ENCODE results near the gene RCAN2.

Gene RCAN2

DNA sequence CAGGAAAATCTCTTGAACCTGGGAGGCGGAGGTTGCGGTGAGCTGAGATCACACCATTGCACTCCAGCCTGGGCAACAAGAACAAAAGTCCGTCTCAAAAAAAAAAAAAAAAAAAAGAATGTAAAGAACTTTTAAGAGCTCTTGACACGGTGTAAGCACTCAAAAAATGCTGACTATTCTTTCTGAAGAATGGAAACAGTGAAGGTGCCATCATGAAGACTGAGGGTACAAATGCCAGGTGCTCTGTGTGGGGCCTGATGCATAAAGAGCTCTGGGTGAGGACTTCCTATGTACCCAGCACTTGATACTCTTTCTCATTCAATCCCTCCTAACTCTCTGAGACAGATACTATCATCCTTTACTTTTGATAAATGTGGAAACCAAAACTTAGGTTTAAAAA, 275.5 kb downstream of the RCAN2 start:
- no peaks in the 10 kb centered on the region for H3K79me2 ChIP-seq
- no peaks in the 10 kb centered on the region for H3K27me3 ChIP-seq (ENCODE audit: control insufficient read depth, insufficient read depth, low read length)
- no peaks in the 10 kb centered on the region for H3K36me3 ChIP-seq (ENCODE audit: control insufficient read depth, insufficient read depth, low read length)
- no peak overlapping the region for H3K27ac ChIP-seq
- no peak overlapping the region for H3K9ac ChIP-seq
- TF ChIP-seq, protein P1, sequence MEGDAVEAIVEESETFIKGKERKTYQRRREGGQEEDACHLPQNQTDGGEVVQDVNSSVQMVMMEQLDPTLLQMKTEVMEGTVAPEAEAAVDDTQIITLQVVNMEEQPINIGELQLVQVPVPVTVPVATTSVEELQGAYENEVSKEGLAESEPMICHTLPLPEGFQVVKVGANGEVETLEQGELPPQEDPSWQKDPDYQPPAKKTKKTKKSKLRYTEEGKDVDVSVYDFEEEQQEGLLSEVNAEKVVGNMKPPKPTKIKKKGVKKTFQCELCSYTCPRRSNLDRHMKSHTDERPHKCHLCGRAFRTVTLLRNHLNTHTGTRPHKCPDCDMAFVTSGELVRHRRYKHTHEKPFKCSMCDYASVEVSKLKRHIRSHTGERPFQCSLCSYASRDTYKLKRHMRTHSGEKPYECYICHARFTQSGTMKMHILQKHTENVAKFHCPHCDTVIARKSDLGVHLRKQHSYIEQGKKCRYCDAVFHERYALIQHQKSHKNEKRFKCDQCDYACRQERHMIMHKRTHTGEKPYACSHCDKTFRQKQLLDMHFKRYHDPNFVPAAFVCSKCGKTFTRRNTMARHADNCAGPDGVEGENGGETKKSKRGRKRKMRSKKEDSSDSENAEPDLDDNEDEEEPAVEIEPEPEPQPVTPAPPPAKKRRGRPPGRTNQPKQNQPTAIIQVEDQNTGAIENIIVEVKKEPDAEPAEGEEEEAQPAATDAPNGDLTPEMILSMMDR (IDR thresholded peaks at IDR 0.05), result no peak
- H3K4me2 ChIP-seq (ENCODE audit: low read length), result no peak overlapping the region
- H2AFZ ChIP-seq, result no peak overlapping the region
- H3K4me3 ChIP-seq (ENCODE audit: low read depth, low read length), result no peak overlapping the region
- H3K9me3 ChIP-seq (ENCODE audit: control insufficient read depth, low read length), result no peaks in the 10 kb centered on the region
- H3K4me1 ChIP-seq, result no peaks in the 10 kb centered on the region

DNA sequence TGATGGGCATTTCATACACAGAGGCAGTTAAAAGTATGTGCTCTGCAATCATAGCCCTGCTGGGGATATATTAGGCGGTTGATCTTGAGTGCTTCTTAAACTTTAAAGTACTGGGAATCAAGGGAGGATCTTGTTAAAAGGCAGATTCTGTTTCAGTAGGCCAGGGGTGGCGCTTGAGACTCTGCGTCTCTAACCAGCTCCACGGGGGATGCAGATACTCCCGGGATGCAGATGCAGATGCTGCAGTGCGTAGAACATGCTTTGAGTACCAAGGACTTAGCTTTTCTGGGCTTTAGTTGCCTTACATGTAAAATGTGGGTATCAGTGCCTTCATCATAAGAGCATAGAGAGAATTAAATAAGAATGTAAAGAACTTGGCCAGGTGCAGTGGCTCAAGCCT, 276.0 kb downstream of the RCAN2 start:
- Histone ChIP-seq H3K9ac (no peak overlapping the region), H3K27me3 (ENCODE audit: control insufficient read depth, insufficient read depth, low read length) (no peaks in the 10 kb centered on the region), H3K36me3 (ENCODE audit: control insufficient read depth, insufficient read depth, low read length) (no peaks in the 10 kb centered on the region), H3K79me2 (no peaks in the 10 kb centered on the region), H3K27ac (no peak overlapping the region), H2AFZ (no peak overlapping the region), H3K9me3 (ENCODE audit: control insufficient read depth, low read length) (no peaks in the 10 kb centered on the region), H3K4me2 (ENCODE audit: low read length) (no peak overlapping the region), H3K4me3 (ENCODE audit: low read depth, low read length) (no peak overlapping the region), H3K4me1 (no peaks in the 10 kb centered on the region)
- TF ChIP-seq, protein P1 (IDR thresholded peaks at IDR 0.05), result no peak

DNA sequence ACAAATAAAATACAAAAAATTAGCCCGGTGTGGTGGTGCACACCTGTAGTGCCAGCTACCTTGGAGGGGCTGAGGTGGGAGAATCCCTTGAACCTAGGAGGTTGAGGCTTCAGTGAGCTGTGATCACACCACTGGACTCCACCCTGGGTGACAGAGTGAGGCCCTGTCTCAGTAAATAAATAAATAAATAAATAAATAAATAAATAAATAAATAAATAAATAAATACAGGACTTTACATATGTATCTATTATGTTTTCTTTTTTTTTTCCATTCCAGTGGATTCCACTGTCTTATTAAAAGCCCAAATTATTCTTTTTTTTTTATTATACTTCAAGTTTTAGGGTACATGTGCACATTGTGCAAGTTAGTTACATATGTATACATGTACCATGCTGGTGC, 279.3 kb downstream of the RCAN2 start:
- H3K79me2 ChIP-seq, result no peaks in the 10 kb centered on the region
- no peaks in the 10 kb centered on the region for H3K27me3 ChIP-seq (ENCODE audit: control insufficient read depth, insufficient read depth, low read length)
- H3K4me1 ChIP-seq, result no peaks in the 10 kb centered on the region
- H3K9me3 ChIP-seq (ENCODE audit: control insufficient read depth, low read length), result no peaks in the 10 kb centered on the region
- H3K36me3 ChIP-seq (ENCODE audit: control insufficient read depth, insufficient read depth, low read length), result no peaks in the 10 kb centered on the region
- TF ChIP-seq, protein P1 (IDR thresholded peaks at IDR 0.05), result no peak
- H2AFZ ChIP-seq, result no peak overlapping the region
- no peak overlapping the region for H3K4me3 ChIP-seq (ENCODE audit: low read depth, low read length)
- H3K4me2 ChIP-seq (ENCODE audit: low read length), result no peak overlapping the region
- no peak overlapping the region for H3K27ac ChIP-seq
- H3K9ac ChIP-seq, result no peak overlapping the region

DNA sequence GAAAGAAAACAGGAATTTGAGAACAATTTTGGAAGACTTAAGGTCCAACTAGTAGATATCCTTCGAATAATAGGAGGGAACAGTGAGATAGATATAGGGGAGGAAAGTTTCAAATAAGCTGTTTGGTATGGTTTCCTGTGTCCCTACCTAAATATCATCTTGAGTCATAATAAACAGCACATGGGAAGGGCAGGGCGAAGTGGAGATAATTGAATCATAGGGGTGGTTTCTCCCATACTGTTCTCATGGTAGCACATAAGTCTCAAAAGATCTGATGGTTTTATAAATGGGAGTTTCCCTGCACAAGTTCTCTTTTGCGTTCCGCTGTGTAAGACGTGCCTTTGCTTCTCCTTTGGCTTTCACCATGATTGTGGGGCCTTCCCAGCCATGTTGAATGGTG, 281.0 kb downstream of the RCAN2 start:
- TF ChIP-seq, protein P1 (IDR thresholded peaks at IDR 0.05), result no peak
- Histone ChIP-seq H2AFZ (no peak overlapping the region), H3K36me3 (ENCODE audit: control insufficient read depth, insufficient read depth, low read length) (no peaks in the 10 kb centered on the region), H3K9ac (no peak overlapping the region), H3K9me3 (ENCODE audit: control insufficient read depth, low read length) (no peaks in the 10 kb centered on the region), H3K4me1 (no peaks in the 10 kb centered on the region), H3K4me2 (ENCODE audit: low read length) (no peak overlapping the region), H3K27ac (no peak overlapping the region), H3K27me3 (ENCODE audit: control insufficient read depth, insufficient read depth, low read length) (no peaks in the 10 kb centered on the region), H3K4me3 (ENCODE audit: low read depth, low read length) (no peak overlapping the region), H3K79me2 (no peaks in the 10 kb centered on the region)

DNA sequence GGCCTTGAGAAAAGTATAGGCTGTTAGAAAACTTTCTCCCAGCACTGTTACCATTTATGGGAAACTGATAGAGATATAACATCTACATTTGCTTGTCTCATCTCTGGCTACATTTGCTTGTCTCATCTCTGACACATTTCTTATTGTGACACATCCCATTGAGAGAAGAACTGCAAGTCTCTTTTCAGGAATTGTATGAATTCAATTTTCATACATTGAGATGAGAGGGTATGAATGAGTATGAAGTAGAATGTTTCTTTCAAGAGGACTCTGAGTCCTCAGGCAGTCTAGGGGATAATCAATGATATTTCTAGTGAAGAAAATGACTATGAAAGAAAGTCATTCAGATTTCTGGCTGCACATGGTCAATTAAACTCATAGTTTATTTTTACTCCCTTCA, 282.9 kb downstream of the RCAN2 start:
- Histone ChIP-seq H3K36me3 (ENCODE audit: control insufficient read depth, insufficient read depth, low read length) (no peaks in the 10 kb centered on the region), H3K4me2 (ENCODE audit: low read length) (no peak overlapping the region), H3K79me2 (no peaks in the 10 kb centered on the region), H3K9ac (no peak overlapping the region), H3K4me1 (no peaks in the 10 kb centered on the region), H3K9me3 (ENCODE audit: control insufficient read depth, low read length) (no peaks in the 10 kb centered on the region), H3K27ac (no peak overlapping the region), H3K27me3 (ENCODE audit: control insufficient read depth, insufficient read depth, low read length) (no peaks in the 10 kb centered on the region), H3K4me3 (ENCODE audit: low read depth, low read length) (no peak overlapping the region), H2AFZ (no peak overlapping the region)
- TF ChIP-seq, protein P1 (IDR thresholded peaks at IDR 0.05), result no peak
